ENCODE data around the gene FPGS.

Gene FPGS

DNA sequence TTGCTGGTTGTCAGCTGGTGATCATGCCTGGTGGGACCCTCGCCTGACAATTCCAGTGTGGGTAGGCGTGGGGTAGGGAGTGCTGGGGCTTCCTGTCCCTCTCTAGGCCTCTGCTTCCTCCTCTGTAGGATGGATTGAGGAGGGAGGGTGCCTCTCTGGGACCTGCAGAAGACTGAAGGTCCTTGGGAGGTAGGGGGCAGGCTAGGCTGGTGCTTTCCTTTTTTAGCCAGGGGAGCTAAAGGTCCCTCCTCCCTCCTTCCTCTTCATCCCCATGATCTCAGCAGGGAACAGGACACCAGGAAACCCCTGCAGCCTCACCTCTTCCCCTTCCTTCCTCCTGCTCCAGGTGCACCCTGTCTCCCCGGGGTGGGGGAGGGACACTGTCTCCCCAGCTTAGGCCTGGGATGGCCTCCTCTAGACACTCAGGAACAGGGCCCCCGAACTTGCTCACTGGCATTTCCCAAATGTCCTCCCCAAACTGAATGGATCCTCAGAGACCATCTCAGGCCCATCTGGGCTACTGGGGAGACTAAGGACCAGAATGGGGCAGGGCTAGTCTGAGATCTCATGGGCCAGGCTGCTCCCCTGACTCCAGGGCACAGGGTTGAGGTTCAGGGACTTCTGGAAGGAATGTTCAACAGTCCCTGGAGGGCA, 32.6 kb upstream of the FPGS start:
- Histone ChIP-seq H4K5ac (ENCODE audit: low read length) (no peak overlapping the region), H3K4me2 (ENCODE audit: low read length) (no peak overlapping the region), H2BK15ac (replicated peaks; ENCODE audit: low read depth) (no peak overlapping the region), H3K23ac (ENCODE audit: low read length) (no peak overlapping the region), H3K56ac (ENCODE audit: low read length) (peak overlapping the region; percentile 46), H2BK5ac (ENCODE audit: low read length) (no peak overlapping the region), H3K36me3 (ENCODE audit: control insufficient read depth, insufficient read depth, low read length) (no peaks in the 10 kb centered on the region), H3K4me1 (ENCODE audit: control insufficient read depth, low read depth, low read length) (peaks cover 6% of the 10 kb centered on the region), H3K18ac (ENCODE audit: low read length) (no peak overlapping the region), H3K4ac (ENCODE audit: low read depth, low read length) (no peak overlapping the region), H2BK120ac (ENCODE audit: low read depth, low read length) (no peak overlapping the region), H3K27ac (ENCODE audit: low read depth, low read length) (no peak overlapping the region), H3K79me1 (ENCODE audit: low read length) (no peaks in the 10 kb centered on the region), H3K27me3 (ENCODE audit: insufficient read depth, low read length, poor library complexity) (no peaks in the 10 kb centered on the region), H3K79me2 (ENCODE audit: control insufficient read depth, insufficient read depth, low read length) (no peaks in the 10 kb centered on the region), H4K8ac (ENCODE audit: low read depth, low read length) (no peak overlapping the region), H3K9ac (ENCODE audit: low read length) (no peak overlapping the region), H2AK5ac (ENCODE audit: low read length) (no peak overlapping the region), H3K4me3 (ENCODE audit: low read length) (no peak overlapping the region)
- WGBS (ENCODE audit: extremely low coverage, insufficient coverage, low lambda C conversion rate) = no CpG with 5 or more reads among the region's 4 CpGs
- no peak for DNase-seq

DNA sequence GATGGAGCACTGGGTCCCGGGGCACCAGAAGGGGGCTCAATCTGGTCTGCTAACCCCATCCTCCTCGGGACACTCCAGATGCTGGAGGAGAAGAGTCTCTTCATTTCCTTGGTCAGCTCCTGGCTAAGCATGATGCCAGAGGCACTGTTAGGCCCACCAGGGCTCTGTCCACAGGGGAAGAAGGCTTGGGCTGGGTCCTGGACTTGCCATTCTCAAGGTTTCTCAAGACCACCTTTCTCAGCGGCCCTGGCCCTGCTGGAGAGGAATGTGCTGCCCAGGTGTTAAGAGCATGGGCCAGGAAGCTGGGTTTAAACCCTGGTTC, 32.1 kb upstream of the FPGS start:
- H3K18ac ChIP-seq (ENCODE audit: low read length) = no peak overlapping the region
- H3K27me3 ChIP-seq (ENCODE audit: insufficient read depth, low read length, poor library complexity) = no peaks in the 10 kb centered on the region
- H3K27ac ChIP-seq (ENCODE audit: low read depth, low read length) = no peak overlapping the region
- no peaks in the 10 kb centered on the region for H3K79me1 ChIP-seq (ENCODE audit: low read length)
- H3K4me3 ChIP-seq (ENCODE audit: low read length) = no peak overlapping the region
- H3K4me1 ChIP-seq (ENCODE audit: control insufficient read depth, low read depth, low read length) = peaks cover 6% of the 10 kb centered on the region
- H4K8ac ChIP-seq (ENCODE audit: low read depth, low read length) = no peak overlapping the region
- H3K56ac ChIP-seq (ENCODE audit: low read length) = peak overlapping the region; percentile 38
- no CpG with 5 or more reads among the region's 3 CpGs for WGBS (ENCODE audit: extremely low coverage, insufficient coverage, low lambda C conversion rate)
- H3K23ac ChIP-seq (ENCODE audit: low read length) = no peak overlapping the region
- no peaks in the 10 kb centered on the region for H3K36me3 ChIP-seq (ENCODE audit: control insufficient read depth, insufficient read depth, low read length)
- H3K9ac ChIP-seq (ENCODE audit: low read length) = peak overlapping the region; percentile 61
- no peak overlapping the region for H3K4ac ChIP-seq (ENCODE audit: low read depth, low read length)
- H2BK5ac ChIP-seq (ENCODE audit: low read length) = no peak overlapping the region
- no peak overlapping the region for H4K5ac ChIP-seq (ENCODE audit: low read length)
- H3K79me2 ChIP-seq (ENCODE audit: control insufficient read depth, insufficient read depth, low read length) = no peaks in the 10 kb centered on the region
- no peak for DNase-seq
- H2AK5ac ChIP-seq (ENCODE audit: low read length) = no peak overlapping the region
- H2BK15ac ChIP-seq (replicated peaks; ENCODE audit: low read depth) = no peak overlapping the region
- H3K4me2 ChIP-seq (ENCODE audit: low read length) = peak overlapping the region; percentile 65
- H2BK120ac ChIP-seq (ENCODE audit: low read depth, low read length) = no peak overlapping the region

DNA sequence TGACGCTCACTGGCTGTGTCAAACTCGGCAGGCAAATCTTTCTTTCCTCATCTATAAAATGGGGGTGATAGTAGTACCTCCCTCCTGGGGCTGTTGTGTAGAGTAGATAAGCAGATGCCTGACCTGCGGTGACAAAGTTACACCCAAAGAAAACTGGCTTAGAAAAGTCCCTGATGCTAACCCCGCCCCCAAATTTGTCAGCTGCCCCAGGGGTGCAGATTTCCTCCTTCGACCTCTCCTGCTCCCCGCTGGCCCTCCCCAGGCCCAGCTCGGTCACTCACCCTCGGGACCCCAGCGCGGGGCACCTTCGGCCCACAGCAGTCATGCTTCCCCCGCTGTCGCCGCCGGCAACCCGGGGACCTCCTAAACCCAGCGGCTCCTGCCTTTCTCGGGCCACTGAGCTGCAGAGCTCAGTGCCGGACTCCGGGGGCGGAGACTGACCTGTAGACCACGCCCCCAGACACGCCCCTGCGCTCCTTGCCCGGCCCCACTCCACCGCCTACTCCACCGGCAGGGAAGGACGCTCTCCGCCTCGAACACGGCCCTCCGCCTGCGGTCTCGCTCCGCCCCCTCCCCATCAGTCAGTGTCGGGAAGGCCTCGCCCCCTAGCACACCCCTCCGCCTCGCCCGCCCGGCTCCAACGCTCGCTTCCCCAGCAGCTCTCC, 31.6 kb upstream of the FPGS start:
- Histone ChIP-seq H3K4me2 (ENCODE audit: low read length) (peak overlapping the region; percentile 65), H2BK15ac (replicated peaks; ENCODE audit: low read depth) (no peak overlapping the region), H3K23ac (ENCODE audit: low read length) (no peak overlapping the region), H3K27me3 (ENCODE audit: insufficient read depth, low read length, poor library complexity) (no peaks in the 10 kb centered on the region), H3K18ac (ENCODE audit: low read length) (no peak overlapping the region), H2AK5ac (ENCODE audit: low read length) (no peak overlapping the region), H4K8ac (ENCODE audit: low read depth, low read length) (no peak overlapping the region), H3K56ac (ENCODE audit: low read length) (peak overlapping the region; percentile 63), H3K9ac (ENCODE audit: low read length) (peak overlapping the region; percentile 61), H3K36me3 (ENCODE audit: control insufficient read depth, insufficient read depth, low read length) (no peaks in the 10 kb centered on the region), H3K79me2 (ENCODE audit: control insufficient read depth, insufficient read depth, low read length) (no peaks in the 10 kb centered on the region), H3K27ac (ENCODE audit: low read depth, low read length) (no peak overlapping the region), H2BK5ac (ENCODE audit: low read length) (no peak overlapping the region), H2BK120ac (ENCODE audit: low read depth, low read length) (no peak overlapping the region), H3K79me1 (ENCODE audit: low read length) (no peaks in the 10 kb centered on the region), H3K4me3 (ENCODE audit: low read length) (peak overlapping the region; percentile 38), H4K5ac (ENCODE audit: low read length) (no peak overlapping the region), H3K4ac (ENCODE audit: low read depth, low read length) (no peak overlapping the region), H3K4me1 (ENCODE audit: control insufficient read depth, low read depth, low read length) (peaks cover 6% of the 10 kb centered on the region)
- WGBS (ENCODE audit: extremely low coverage, insufficient coverage, low lambda C conversion rate) = no CpG with 5 or more reads among the region's 43 CpGs
- peak; percentile 99 for DNase-seq

DNA sequence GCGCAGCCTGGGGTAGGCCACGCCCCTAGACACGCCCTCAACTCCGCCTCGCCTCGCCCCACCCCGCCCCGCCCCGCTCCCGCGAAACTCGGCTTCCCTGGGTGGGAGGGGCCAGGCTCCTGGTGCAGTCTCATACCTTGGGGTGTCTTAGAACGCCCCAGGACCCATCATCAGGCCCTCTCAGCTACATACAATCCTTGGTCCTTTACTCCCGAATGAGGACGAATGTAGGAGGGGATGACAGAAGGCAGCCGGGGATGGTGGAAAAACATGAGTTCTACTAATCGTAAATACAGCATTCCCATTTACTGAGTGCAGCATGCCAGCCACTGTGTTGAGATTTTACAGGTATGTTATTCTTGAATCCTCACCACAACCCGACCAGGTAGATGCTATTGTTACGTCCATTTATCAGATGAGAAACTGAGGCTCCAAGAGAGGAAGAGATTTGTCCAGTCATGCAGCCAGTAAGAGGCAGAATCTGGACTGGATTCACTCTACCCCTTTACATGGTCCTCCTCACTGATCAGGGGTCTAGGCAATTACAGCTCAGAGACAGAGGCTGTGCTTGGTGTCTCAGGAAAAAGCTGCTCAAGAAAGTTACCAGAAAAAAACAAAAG, 31.0 kb upstream of the FPGS start:
- Histone ChIP-seq H3K23ac (ENCODE audit: low read length) (no peak overlapping the region), H3K27ac (ENCODE audit: low read depth, low read length) (no peak overlapping the region), H2BK15ac (replicated peaks; ENCODE audit: low read depth) (no peak overlapping the region), H3K56ac (ENCODE audit: low read length) (peak overlapping the region; percentile 83), H2AK5ac (ENCODE audit: low read length) (no peak overlapping the region), H3K4ac (ENCODE audit: low read depth, low read length) (no peak overlapping the region), H3K9ac (ENCODE audit: low read length) (peak overlapping the region; percentile 61), H3K18ac (ENCODE audit: low read length) (no peak overlapping the region), H3K4me1 (ENCODE audit: control insufficient read depth, low read depth, low read length) (peaks cover 6% of the 10 kb centered on the region), H2BK5ac (ENCODE audit: low read length) (no peak overlapping the region), H3K4me3 (ENCODE audit: low read length) (no peak overlapping the region), H3K79me2 (ENCODE audit: control insufficient read depth, insufficient read depth, low read length) (no peaks in the 10 kb centered on the region), H2BK120ac (ENCODE audit: low read depth, low read length) (no peak overlapping the region), H3K27me3 (ENCODE audit: insufficient read depth, low read length, poor library complexity) (no peaks in the 10 kb centered on the region), H3K79me1 (ENCODE audit: low read length) (no peaks in the 10 kb centered on the region), H4K8ac (ENCODE audit: low read depth, low read length) (no peak overlapping the region), H4K5ac (ENCODE audit: low read length) (no peak overlapping the region), H3K36me3 (ENCODE audit: control insufficient read depth, insufficient read depth, low read length) (no peaks in the 10 kb centered on the region), H3K4me2 (ENCODE audit: low read length) (peak overlapping the region; percentile 68)
- WGBS (ENCODE audit: extremely low coverage, insufficient coverage, low lambda C conversion rate) = no CpG with 5 or more reads among the region's 19 CpGs
- DNase-seq = no peak

DNA sequence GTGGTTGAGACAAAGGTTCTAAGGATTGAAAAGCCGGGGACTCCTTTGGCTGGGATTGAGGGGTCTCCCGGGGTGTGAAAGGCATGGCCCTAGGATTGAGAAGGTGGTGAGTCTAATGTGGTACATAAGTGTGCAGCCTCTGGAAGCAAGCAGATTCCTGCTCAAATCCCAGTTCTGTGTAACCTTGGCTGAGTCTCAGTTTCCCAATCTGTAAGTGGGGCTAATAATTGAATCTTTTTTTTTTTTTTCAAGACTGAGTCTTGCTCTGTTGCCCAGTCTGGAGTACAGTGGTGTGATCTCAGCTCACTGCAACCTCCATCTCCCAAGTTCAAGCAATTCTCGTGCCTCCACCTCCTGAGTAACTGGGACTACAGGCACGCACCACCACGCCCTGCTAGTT, 30.1 kb upstream of the FPGS start:
- Histone ChIP-seq H3K27ac (ENCODE audit: low read depth, low read length) (no peak overlapping the region), H2AK5ac (ENCODE audit: low read length) (no peak overlapping the region), H3K79me1 (ENCODE audit: low read length) (no peaks in the 10 kb centered on the region), H3K79me2 (ENCODE audit: control insufficient read depth, insufficient read depth, low read length) (no peaks in the 10 kb centered on the region), H3K4ac (ENCODE audit: low read depth, low read length) (no peak overlapping the region), H4K5ac (ENCODE audit: low read length) (no peak overlapping the region), H3K56ac (ENCODE audit: low read length) (no peak overlapping the region), H3K4me1 (ENCODE audit: control insufficient read depth, low read depth, low read length) (peaks cover 6% of the 10 kb centered on the region), H3K18ac (ENCODE audit: low read length) (no peak overlapping the region), H4K8ac (ENCODE audit: low read depth, low read length) (no peak overlapping the region), H2BK120ac (ENCODE audit: low read depth, low read length) (no peak overlapping the region), H2BK15ac (replicated peaks; ENCODE audit: low read depth) (no peak overlapping the region), H3K4me2 (ENCODE audit: low read length) (no peak overlapping the region), H3K9ac (ENCODE audit: low read length) (no peak overlapping the region), H3K27me3 (ENCODE audit: insufficient read depth, low read length, poor library complexity) (no peaks in the 10 kb centered on the region), H2BK5ac (ENCODE audit: low read length) (no peak overlapping the region), H3K4me3 (ENCODE audit: low read length) (no peak overlapping the region), H3K23ac (ENCODE audit: low read length) (no peak overlapping the region), H3K36me3 (ENCODE audit: control insufficient read depth, insufficient read depth, low read length) (no peaks in the 10 kb centered on the region)
- DNase-seq = no peak
- no CpG with 5 or more reads among the region's 5 CpGs for WGBS (ENCODE audit: extremely low coverage, insufficient coverage, low lambda C conversion rate)
